Measurements from ENCODE around the gene PDE6G.
A peak's percentile ranks its signal among the peaks of the same experiment; 100 is the strongest.
"Not testable (repeated sequence)": the region's sequence is repeated elsewhere in the genome, so short reads cannot be mapped to it uniquely, and the experiment has no call there.

The PDE6G gene

GRCh38 chr17:81635431-81635830 lies 20.9 kb downstream of the PDE6G start:
- DNase-seq (ENCODE audit: low spot score), result peak; percentile 39

GRCh38 chr17:81631482-81631881 lies 24.9 kb downstream of the PDE6G start:
- no peak for DNase-seq (ENCODE audit: low spot score)

DNA sequence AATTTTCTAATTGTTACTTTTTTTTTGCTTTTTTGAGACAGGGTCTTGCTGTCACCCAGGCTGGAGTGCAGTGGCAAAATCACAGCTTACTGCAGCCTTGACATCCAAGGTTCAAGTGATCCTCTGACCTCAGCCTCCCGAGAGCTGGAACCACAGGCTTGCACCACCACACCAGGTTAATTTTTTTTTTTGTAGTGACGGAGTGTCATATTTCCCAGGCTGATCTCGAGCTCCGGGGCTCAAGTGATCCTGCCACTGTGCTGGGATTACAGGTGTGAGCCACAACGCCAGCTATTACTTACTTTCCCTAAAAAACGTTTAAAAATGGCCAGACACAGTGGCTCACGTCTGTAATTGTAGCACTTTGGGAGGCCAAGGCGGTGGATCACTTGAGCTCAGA lies 26.1 kb downstream of the PDE6G start:
- DNase-seq (ENCODE audit: low spot score), result no peak

- no peak for DNase-seq (ENCODE audit: low spot score)
Observed at GRCh38 chr17:81621494-81622130, 34.7 kb downstream of the PDE6G start.

DNA sequence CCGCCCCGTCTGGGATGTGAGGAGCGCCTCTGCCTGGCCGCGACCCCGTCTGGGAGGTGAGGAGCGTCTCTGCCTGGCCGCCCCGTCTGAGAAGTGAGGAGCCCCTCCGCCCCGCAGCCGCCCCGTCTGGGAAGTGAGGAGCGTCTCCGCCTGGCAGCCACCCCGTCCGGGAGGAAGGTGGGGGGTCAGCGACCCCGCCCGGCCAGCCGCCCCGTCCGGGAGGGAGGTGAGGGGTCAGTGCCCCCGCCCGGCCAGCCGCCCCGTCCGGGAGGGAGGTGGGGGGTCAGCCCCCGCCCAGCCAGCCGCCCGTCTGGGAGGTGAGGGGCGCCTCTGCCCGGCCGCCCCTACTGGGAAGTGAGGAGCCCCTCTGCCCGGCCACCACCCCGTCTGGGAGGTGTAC lies 38.0 kb downstream of the PDE6G start:
- DNase-seq (ENCODE audit: low spot score), result not testable (repeated sequence)

DNA sequence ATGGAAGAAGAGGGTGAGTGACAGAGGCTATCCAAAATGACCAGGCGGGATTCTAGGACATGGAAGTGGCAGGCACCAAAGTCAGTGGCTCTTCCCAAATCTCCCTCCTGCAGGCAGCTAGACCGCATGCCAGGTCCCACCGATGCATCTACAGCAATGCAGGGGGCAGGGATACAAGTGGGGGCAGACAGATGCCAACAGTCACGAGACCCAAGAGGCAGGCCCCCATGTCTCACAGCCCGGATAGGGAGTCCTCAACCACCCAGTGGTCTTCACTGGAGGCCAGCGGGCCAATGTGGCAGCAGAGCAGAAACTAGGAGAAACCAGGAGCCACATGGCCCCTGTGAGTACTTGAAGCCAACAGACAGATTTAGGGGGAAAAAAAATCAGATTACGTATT lies 39.5 kb downstream of the PDE6G start:
- no peak for DNase-seq (ENCODE audit: low spot score)

DNA sequence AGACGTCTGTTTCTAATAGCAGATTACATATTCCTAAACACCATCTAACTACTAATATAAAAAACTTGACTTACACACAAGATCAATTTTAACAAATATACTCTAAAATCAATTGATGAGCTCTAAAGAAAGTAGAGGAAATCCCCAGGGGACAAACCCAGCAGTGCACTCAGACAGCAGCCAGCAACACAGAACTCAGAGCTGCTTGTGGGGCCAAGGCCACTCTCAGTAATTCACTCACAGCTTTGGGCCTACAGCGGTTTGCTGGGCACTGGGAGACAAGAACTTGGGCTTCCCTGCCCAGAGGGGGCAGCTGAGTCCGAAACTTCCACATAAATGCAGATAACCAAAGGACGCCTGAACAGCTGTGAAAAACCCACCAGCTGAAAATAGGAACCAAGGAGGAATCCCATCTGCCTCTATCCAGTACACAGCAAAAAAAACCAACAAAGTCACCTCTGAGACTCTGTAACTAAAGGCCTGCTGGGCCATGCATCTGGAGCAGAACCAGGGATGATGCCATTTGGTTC lies 40.9 kb downstream of the PDE6G start:
- DNase-seq (ENCODE audit: low spot score), result no peak

GRCh38 chr17:81612172-81612970 lies 44.0 kb downstream of the PDE6G start:
- no peak for DNase-seq (ENCODE audit: low spot score)

GRCh38 chr17:81609541-81610311 lies 46.6 kb downstream of the PDE6G start:
- no peak for DNase-seq (ENCODE audit: low spot score)

- DNase-seq (ENCODE audit: low spot score), result no peak
Observed at GRCh38 chr17:81608605-81609004, 47.7 kb downstream of the PDE6G start.

DNA sequence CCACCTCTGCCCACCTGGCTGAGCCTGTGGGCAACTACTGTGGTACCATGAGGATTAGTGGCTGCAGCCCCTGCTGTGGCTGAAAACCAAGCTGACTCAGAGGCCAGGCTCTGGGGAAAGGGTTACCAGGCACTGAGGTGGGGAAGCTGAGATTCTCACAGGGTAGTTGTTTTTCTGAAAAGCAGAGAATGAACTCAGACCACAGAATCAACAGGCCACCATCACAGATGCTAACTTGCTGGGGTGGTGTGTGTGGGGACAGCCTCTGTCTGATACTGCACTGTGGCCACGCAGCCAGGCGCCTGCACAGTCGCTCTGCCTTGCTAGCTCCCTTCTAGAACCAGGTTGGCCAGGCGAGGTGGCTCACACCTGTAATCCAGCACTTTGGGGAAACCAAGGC lies 48.3 kb downstream of the PDE6G start:
- DNase-seq (ENCODE audit: low spot score), result no peak

DNA sequence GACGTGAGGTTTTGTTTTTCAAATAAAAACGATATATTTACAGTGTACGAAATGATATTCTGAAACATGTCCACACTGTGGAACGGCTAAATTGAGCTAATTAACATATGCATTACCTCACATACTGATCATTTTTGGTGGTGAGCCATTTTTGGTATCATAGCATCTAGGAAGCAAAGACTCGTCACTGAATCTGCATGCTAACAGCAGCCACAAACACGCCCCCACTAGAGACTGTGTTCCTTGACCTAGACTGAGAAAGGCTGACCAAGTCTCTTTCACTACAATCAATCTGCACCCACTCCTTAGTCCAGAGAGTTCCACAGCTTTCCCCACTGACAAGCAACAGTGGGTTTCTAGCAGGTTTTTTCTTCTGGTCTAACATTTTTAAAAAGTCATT lies 48.9 kb downstream of the PDE6G start:
- no peak for DNase-seq (ENCODE audit: low spot score)

DNA sequence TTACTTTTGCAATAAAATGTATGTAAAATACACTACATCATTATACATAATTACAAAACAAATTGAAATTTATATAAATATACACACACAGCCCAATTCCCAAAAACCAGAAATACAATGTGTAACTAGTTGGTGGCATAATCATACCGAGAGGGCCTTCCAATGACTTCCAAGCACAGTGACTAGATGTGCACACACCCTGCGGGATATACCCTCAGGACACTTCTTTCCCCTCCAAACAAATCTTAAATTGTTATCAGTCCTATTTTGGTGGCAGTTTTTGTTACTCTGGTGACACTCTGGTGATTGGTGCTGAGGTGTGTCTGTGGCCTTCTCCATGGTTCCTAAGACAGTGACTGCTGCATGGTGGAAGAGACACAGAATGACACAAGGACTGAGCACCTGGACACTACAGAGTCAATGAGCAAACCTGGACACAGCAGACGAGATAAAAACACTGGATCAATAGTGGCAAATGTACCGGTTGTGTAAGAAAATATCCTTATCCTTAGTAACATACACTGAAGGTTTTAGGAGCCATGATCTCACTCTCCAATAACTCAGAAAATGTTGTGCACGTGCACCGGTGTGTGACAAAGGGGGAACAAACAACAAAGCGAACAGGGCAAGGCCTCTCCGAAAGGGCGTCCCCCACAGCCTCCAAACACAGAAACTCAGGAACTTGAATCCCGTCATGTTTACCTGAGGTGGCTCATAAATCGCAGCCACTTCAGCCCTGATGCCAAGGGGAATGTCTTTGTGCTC lies 52.3 kb downstream of the PDE6G start:
- peak; percentile 56 for DNase-seq (ENCODE audit: low spot score)

GRCh38 chr17:81601525-81602120 lies 54.7 kb downstream of the PDE6G start:
- DNase-seq (ENCODE audit: low spot score), result peak; percentile 76

Data from kidney tubule cell (primary cell).